Measurements from ENCODE around the gene GTF3C4. TPM values are rescaled to one million over a fixed set of nuclear protein-coding genes. Genes with fewer than 3 reads are reported as not detected.

The GTF3C4 gene
- total RNA-seq, 1 donor from 2014 or later, result 19.6 TPM

DNA sequence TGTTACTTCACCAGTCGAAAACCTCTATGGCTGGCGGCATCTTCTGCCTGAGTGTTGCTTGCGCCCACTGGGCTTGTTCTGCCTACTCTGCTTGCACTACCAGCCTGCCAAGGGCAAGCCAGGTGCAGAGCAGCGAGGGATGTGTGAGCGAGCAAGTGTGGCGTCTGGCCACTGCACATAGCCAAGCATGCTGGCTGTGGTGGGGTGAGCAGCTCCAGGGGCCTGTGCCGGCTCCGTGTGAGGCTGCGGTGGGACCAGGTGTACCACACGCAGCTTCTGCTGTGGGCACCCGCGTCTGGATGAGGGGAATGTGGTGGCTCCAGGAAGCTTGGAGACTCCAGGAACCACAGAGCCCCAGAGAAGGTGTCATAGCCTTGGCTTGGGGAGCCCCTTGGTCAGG is 51.4 kb downstream of the GTF3C4 start:
- TF ChIP-seq, protein P1, sequence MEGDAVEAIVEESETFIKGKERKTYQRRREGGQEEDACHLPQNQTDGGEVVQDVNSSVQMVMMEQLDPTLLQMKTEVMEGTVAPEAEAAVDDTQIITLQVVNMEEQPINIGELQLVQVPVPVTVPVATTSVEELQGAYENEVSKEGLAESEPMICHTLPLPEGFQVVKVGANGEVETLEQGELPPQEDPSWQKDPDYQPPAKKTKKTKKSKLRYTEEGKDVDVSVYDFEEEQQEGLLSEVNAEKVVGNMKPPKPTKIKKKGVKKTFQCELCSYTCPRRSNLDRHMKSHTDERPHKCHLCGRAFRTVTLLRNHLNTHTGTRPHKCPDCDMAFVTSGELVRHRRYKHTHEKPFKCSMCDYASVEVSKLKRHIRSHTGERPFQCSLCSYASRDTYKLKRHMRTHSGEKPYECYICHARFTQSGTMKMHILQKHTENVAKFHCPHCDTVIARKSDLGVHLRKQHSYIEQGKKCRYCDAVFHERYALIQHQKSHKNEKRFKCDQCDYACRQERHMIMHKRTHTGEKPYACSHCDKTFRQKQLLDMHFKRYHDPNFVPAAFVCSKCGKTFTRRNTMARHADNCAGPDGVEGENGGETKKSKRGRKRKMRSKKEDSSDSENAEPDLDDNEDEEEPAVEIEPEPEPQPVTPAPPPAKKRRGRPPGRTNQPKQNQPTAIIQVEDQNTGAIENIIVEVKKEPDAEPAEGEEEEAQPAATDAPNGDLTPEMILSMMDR (IDR thresholded peaks at IDR 0.05; ENCODE audit: partially characterized antibody, unreplicated experiment), result no peak
- H3K9me3 Mint-ChIP-seq (ENCODE audit: unreplicated experiment), result peaks cover 2% of the 10 kb centered on the region
- H3K4me1 Mint-ChIP-seq (ENCODE audit: low read depth, unreplicated experiment), result no peaks in the 10 kb centered on the region
- DNase-seq, result no peak
- H3K36me3 Mint-ChIP-seq (ENCODE audit: unreplicated experiment), result no peaks in the 10 kb centered on the region
- H3K27ac Mint-ChIP-seq (ENCODE audit: unreplicated experiment), result no peak overlapping the region
- H3K4me3 Mint-ChIP-seq (ENCODE audit: unreplicated experiment), result no peak overlapping the region
- H3K27me3 Mint-ChIP-seq (ENCODE audit: unreplicated experiment), result no peaks in the 10 kb centered on the region

DNA sequence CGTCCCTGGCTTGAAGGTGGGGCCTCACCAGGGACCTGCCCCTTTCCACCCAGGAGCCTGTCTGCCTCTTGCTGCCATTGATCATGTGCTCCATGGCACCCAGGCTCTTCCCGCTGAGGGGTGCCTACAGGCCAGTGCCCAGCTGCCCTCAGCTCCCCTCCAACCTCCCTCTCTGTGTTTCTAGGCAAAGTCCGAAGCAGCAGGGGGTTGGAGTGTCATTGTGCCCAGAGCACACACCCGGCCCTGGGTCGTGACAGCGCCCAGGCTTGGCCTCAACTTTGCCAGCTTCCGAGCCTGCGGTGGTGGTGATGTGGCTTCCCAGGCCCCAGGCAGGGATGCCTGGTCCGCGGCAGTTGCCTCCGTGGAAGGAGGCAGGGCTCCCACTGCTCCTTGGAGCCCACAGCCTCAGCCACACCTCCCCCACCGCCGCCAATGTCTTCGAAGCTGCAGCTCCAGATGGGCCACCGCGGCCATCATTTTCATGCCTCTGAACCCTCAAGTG is 52.4 kb downstream of the GTF3C4 start:
- peaks cover 2% of the 10 kb centered on the region for H3K9me3 Mint-ChIP-seq (ENCODE audit: unreplicated experiment)
- no peaks in the 10 kb centered on the region for H3K36me3 Mint-ChIP-seq (ENCODE audit: unreplicated experiment)
- DNase-seq, result no peak
- H3K4me1 Mint-ChIP-seq (ENCODE audit: low read depth, unreplicated experiment), result no peaks in the 10 kb centered on the region
- H3K27ac Mint-ChIP-seq (ENCODE audit: unreplicated experiment), result no peak overlapping the region
- no peaks in the 10 kb centered on the region for H3K27me3 Mint-ChIP-seq (ENCODE audit: unreplicated experiment)
- H3K4me3 Mint-ChIP-seq (ENCODE audit: unreplicated experiment), result no peak overlapping the region
- TF ChIP-seq, protein P1 (IDR thresholded peaks at IDR 0.05; ENCODE audit: partially characterized antibody, unreplicated experiment), result no peak

DNA sequence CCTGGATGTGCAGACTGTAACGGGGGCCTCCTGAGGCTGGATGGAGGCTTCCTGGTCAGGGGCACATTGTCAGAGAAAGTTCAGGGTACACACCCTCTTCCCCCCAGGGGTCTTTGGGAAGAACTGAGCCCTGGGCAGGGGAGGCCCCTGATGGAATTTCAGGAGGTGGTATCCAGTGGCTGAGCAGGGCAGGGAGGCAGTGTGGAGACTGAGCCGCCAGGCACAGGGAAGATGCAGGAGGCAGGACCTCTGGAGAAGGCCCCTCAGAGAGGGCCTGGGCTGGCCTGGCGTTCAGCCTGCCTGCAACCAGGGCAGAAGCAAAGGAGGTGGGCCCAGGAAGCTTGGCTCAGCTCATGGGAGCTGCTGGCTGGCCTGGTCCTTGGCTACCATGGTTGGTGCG is 53.5 kb downstream of the GTF3C4 start:
- Mint-ChIP-seq H3K36me3 (ENCODE audit: unreplicated experiment) (no peaks in the 10 kb centered on the region), H3K9me3 (ENCODE audit: unreplicated experiment) (peaks cover 5% of the 10 kb centered on the region), H3K27me3 (ENCODE audit: unreplicated experiment) (peaks cover 3% of the 10 kb centered on the region), H3K27ac (ENCODE audit: unreplicated experiment) (no peak overlapping the region), H3K4me1 (ENCODE audit: low read depth, unreplicated experiment) (no peaks in the 10 kb centered on the region), H3K4me3 (ENCODE audit: unreplicated experiment) (no peak overlapping the region)
- TF ChIP-seq, protein P1 (IDR thresholded peaks at IDR 0.05; ENCODE audit: partially characterized antibody, unreplicated experiment), result no peak
- no peak for DNase-seq

DNA sequence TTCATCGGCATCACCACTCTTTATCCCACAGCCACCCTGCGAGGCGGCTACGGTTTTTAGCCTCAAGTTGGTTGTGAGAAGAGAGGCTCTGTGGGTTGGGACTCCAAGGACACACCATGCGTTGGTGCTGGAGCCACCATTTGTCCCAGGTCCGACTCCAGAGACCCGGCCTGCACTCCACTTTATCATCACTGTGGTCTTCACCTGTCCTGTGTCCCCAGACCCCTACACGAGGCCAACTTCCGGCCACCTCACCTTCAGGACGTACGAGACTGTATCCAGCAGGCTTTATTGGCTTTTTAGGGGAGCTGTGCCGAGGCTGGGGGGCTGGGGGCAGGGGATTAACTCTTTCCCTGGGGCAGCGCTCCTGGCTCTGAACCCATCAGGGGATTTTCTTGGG is 55.0 kb downstream of the GTF3C4 start:
- H3K4me3 Mint-ChIP-seq (ENCODE audit: unreplicated experiment), result no peak overlapping the region
- no peaks in the 10 kb centered on the region for H3K36me3 Mint-ChIP-seq (ENCODE audit: unreplicated experiment)
- peaks cover 3% of the 10 kb centered on the region for H3K27me3 Mint-ChIP-seq (ENCODE audit: unreplicated experiment)
- TF ChIP-seq, protein P1 (IDR thresholded peaks at IDR 0.05; ENCODE audit: partially characterized antibody, unreplicated experiment), result no peak
- H3K4me1 Mint-ChIP-seq (ENCODE audit: low read depth, unreplicated experiment), result no peaks in the 10 kb centered on the region
- H3K9me3 Mint-ChIP-seq (ENCODE audit: unreplicated experiment), result peaks cover 5% of the 10 kb centered on the region
- H3K27ac Mint-ChIP-seq (ENCODE audit: unreplicated experiment), result no peak overlapping the region
- no peak for DNase-seq

DNA sequence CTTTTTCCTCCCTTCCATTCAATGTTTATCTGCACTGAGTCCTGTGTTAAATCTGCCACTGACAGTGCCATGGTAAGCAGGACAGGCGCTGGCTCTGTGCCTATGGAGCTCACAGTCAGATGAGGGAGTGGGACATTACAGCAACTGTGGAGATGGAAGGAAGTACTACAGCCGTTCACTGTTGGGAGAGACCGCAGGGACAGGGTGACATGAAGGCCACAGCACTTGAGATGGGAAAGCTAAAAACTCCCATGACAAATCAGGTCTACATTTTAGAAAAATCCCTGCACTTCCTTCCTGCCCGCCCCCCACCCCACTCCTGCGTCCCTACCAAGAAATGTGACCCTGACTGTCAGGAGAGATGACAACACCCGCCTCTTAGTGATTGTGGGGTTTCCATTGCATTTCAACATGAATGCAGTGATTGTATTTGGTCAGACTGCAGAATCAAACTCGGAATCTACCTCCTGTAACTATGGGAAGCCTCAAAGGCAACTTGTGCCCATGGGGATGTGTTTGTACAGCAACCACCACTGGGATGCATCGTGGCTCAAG is 56.4 kb downstream of the GTF3C4 start:
- peaks cover 5% of the 10 kb centered on the region for H3K9me3 Mint-ChIP-seq (ENCODE audit: unreplicated experiment)
- TF ChIP-seq, protein P1 (IDR thresholded peaks at IDR 0.05; ENCODE audit: partially characterized antibody, unreplicated experiment), result no peak
- no peak overlapping the region for H3K4me3 Mint-ChIP-seq (ENCODE audit: unreplicated experiment)
- H3K27ac Mint-ChIP-seq (ENCODE audit: unreplicated experiment), result no peak overlapping the region
- H3K27me3 Mint-ChIP-seq (ENCODE audit: unreplicated experiment), result peaks cover 3% of the 10 kb centered on the region
- H3K4me1 Mint-ChIP-seq (ENCODE audit: low read depth, unreplicated experiment), result no peaks in the 10 kb centered on the region
- no peak for DNase-seq
- no peaks in the 10 kb centered on the region for H3K36me3 Mint-ChIP-seq (ENCODE audit: unreplicated experiment)

Measured in glutamatergic neuron (in vitro differentiated cells).